ENCODE measurements around the gene RFT1.

The RFT1 gene

DNA sequence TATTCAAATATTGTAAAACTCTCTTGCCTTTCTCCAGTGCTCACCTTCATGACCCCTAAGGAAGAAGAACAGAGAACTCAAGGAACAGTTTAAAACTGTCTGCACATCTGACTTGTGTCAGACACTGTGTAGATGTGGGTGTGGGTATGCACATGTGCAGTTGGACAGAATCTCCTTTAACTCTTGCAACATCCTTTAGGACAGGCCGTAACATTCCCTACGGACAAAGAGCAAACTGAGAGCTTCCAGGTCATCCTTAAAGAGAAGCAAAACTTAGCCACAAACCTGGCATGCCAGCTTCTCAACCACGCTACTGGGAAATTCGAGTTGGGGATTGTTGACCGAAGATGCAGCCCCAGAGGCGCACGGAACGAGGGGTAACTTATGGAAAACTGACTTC lies 80.2 kb downstream of the RFT1 start:
- H3K4me3 ChIP-seq (ENCODE audit: low read length in 2 of 2): no peak overlapping the region
- no peak overlapping the region for H3K9ac ChIP-seq (ENCODE audit: low read depth in 1 of 2, low read length in 2 of 2)

DNA sequence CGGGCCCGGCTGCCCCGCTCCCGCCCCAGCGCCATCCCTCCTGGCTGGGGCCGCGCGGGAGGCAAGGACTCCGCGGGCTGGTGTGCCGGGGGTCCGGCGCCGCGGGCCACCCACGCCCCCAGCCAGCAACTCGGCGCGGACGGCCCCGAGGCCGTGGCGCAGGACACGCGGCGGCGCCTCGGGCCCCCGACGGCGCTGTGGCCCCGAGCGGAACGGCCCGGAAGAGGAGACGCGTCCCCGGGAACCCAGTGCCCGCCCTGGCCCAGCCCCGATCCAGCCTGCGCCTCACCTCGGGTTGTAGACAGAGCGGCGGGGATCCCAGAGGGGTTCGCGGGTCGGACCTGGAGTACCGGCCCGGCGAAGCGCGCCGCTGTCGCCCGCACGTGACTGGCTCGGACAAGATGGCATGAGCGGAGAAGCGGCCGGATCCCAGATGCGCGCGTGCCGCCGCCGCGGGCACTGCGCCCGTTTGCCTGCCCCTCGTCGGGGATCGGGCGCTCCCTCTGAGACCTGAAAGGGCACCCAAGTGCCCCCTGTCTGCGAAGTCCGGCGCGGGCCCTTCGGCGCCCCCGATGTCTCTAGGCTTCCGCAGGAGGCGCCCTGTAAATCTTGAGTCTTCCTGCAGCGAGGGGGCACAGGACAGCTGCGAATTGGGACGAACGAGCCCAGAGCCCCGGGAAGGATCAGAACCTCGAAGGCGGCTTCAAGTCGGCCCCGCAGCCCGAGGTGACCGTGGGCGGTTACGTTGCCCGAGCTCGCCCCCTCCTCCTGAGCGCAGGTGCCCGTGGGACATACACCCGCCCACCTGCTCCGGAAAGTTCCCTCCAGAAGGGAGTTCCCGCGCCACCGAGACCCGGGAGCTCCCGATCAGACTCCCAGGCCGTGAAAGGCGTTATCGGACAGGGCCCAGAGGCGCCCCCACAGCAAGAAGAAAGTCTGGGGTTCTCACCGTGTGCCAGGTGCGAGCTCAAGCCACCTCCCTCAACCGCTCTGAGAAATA lies 83.8 kb downstream of the RFT1 start:
- Histone ChIP-seq H3K4me1 (ENCODE audit: control insufficient read depth in 2 of 2, insufficient read depth in 2 of 2, low read length in 2 of 2) (peaks cover 11 to 14% of the 10 kb centered on the region in 2 donors), H3K27me3 (ENCODE audit: control insufficient read depth in 2 of 2, insufficient read depth in 2 of 2, low read length in 2 of 2) (no peaks in the 10 kb centered on the region), H3K9ac (ENCODE audit: low read depth in 1 of 2, low read length in 2 of 2) (peak overlapping the region; percentile 60 to 81), H3K9me3 (ENCODE audit: control insufficient read depth in 2 of 2, low read length in 2 of 2) (no peaks in the 10 kb centered on the region), H3K36me3 (ENCODE audit: control insufficient read depth in 2 of 2, insufficient read depth in 2 of 2, low read length in 2 of 2) (no peaks in the 10 kb centered on the region), H3K27ac (ENCODE audit: low read depth in 2 of 2, low read length in 2 of 2) (peak overlapping the region; percentile 89 to 91), H3K4me3 (ENCODE audit: low read length in 2 of 2) (peak overlapping the region; percentile 69 to 89)

More for the DNA sequence above, 80.2 kb downstream of the RFT1 start:
- Histone ChIP-seq H3K9me3 (ENCODE audit: control insufficient read depth in 2 of 2, low read length in 2 of 2) (no peaks in the 10 kb centered on the region), H3K36me3 (ENCODE audit: control insufficient read depth in 2 of 2, insufficient read depth in 2 of 2, low read length in 2 of 2) (no peaks in the 10 kb centered on the region), H3K27ac (ENCODE audit: low read depth in 2 of 2, low read length in 2 of 2) (no peak overlapping the region), H3K27me3 (ENCODE audit: control insufficient read depth in 2 of 2, insufficient read depth in 2 of 2, low read length in 2 of 2) (no peaks in the 10 kb centered on the region), H3K4me1 (ENCODE audit: control insufficient read depth in 2 of 2, insufficient read depth in 2 of 2, low read length in 2 of 2) (peaks cover 4 to 5% of the 10 kb centered on the region in 2 donors)

DNA sequence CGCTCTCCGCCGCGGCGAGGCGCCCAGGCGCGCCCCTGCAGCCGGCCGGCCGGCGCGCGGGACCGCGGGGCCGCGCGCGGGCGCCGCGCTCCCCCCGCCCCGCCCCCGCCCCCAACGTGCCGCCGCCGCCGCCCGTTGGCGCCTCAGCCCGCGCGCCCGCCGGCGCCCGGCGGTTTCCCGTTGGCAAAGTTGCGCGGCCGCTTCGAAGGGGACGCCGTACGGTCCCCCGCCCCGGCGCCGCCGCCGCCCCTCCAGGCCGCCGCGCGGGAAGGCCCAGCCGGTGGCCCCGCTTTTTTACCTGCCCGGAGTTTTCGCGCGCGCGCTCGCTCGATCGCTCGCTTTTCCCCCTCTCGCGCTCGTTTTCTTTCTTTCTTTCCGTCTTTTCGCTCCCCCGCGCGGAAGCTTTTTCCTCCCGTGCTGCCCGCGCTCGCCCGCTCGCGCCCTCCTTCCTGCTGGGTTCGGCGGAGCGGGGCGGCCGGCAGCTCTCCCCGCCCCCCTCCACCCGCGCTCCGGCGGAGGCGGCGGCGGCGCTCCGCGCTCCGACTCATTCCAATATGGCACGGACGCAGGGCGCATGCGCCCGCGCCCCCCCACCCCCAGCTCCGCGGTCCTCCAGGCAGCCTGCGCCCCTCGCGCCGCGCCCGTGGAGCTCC lies 84.6 kb downstream of the RFT1 start, which contains the start of gene SFMBT1:
Gene SFMBT1, minus strand, starts transcription at position 556 of the 653 bp plus-strand sequence. CDS start 76,945 bp downstream, outside the sequence.
- H3K9me3 ChIP-seq (ENCODE audit: control insufficient read depth in 2 of 2, low read length in 2 of 2): no peaks in the 10 kb centered on the region
- peak within 1 kb of the TSS; percentile 81 to 82 for H3K9ac ChIP-seq (ENCODE audit: low read depth in 1 of 2, low read length in 2 of 2)
- H3K4me1 ChIP-seq (ENCODE audit: control insufficient read depth in 2 of 2, insufficient read depth in 2 of 2, low read length in 2 of 2): peaks cover 11 to 14% of the 10 kb centered on the region in 2 donors
- peak within 1 kb of the TSS; percentile 89 to 91 for H3K27ac ChIP-seq (ENCODE audit: low read depth in 2 of 2, low read length in 2 of 2)
- H3K27me3 ChIP-seq (ENCODE audit: control insufficient read depth in 2 of 2, insufficient read depth in 2 of 2, low read length in 2 of 2): no peaks in the 10 kb centered on the region
- no peaks in the 10 kb centered on the region for H3K36me3 ChIP-seq (ENCODE audit: control insufficient read depth in 2 of 2, insufficient read depth in 2 of 2, low read length in 2 of 2)
- peak within 1 kb of the TSS; percentile 87 to 89 for H3K4me3 ChIP-seq (ENCODE audit: low read length in 2 of 2)

DNA sequence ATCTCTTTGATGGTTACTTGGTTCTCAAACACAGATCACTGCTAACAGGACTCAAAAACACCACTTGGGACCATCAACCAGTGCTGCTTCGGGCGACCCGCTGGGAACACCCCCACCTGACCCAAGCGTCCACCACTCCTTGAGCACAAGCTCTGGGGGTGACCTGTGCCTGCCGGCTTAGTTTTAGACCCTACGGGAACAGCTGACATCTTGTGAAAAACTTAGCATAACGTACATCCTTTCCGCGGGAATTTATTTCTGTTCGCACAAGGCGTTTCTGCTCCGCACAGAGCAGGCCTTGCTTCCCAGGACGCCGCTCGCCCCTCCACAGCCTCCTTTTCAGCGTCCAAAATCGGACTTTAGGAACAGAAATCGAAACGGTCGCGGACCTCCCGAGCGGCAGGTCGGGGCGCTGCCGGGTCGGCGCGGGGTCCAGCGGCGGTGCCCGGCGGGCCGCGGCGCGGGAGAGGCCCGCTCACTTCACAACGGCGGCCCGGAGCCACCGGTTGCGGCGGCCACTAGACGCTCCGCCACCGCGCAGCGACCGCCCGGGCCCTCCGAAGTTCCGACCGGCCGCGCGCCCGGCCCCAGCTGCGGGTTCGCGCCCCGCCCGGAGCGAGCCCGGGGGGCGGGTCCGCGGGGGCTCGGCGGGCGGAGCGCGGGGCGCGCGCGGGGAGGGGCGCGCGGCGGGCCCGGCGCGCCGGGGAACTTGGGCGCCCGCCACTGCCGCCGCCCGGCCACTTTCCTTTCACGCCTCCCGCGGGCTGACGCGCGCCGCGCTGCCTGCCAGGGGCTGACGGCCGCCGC lies 85.3 kb downstream of the RFT1 start:
- Histone ChIP-seq H3K4me1 (ENCODE audit: control insufficient read depth in 2 of 2, insufficient read depth in 2 of 2, low read length in 2 of 2) (peaks cover 14 to 18% of the 10 kb centered on the region in 2 donors), H3K9me3 (ENCODE audit: control insufficient read depth in 2 of 2, low read length in 2 of 2) (no peaks in the 10 kb centered on the region), H3K27ac (ENCODE audit: low read depth in 2 of 2, low read length in 2 of 2) (peak overlapping the region; percentile 87 to 89), H3K4me3 (ENCODE audit: low read length in 2 of 2) (peak overlapping the region; percentile 59 to 87), H3K9ac (ENCODE audit: low read depth in 1 of 2, low read length in 2 of 2) (peak overlapping the region; percentile 81 to 82), H3K36me3 (ENCODE audit: control insufficient read depth in 2 of 2, insufficient read depth in 2 of 2, low read length in 2 of 2) (no peaks in the 10 kb centered on the region), H3K27me3 (ENCODE audit: control insufficient read depth in 2 of 2, insufficient read depth in 2 of 2, low read length in 2 of 2) (no peaks in the 10 kb centered on the region)

DNA sequence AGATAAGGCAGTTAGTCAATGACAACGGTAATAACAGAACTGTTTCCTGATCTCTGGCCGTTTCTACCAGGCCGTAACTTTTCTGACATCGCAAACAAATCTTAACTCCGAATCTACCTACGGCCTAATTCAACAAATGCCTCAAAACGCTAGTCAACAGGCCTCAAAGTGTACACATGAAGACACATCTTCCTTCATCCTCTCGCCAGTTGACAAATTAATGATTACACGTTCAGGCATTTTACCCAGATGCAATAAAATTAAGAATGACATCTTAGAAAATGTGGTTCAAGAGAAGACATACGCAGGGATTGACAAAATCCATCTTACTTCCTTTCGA lies 85.9 kb downstream of the RFT1 start:
- Histone ChIP-seq H3K36me3 (ENCODE audit: control insufficient read depth in 2 of 2, insufficient read depth in 2 of 2, low read length in 2 of 2) (no peaks in the 10 kb centered on the region), H3K27ac (ENCODE audit: low read depth in 2 of 2, low read length in 2 of 2) (peak overlapping the region; percentile 87 to 89), H3K9ac (ENCODE audit: low read depth in 1 of 2, low read length in 2 of 2) (peak overlapping the region; percentile 81 to 82)

DNA sequence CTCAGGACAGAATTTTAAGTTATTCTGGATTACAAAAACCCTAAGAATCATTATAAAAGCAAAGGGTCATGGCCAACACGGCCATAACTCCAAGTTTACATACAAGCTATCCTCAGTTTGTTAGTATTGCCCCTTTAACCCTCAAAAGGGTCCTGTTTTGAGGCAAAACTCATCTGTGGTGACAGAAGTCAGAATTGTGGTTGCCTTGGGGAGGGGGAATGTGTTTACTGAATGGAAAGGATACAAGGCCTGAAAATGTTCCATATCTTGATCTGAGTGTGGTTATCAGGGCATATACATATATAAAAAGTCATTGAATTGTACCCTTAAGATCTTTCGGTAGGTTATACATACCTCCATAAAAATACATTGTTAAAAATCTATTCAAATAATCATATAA lies 86.5 kb downstream of the RFT1 start:
- no peak overlapping the region for H3K9ac ChIP-seq (ENCODE audit: low read depth in 1 of 2, low read length in 2 of 2)
- H3K4me1 ChIP-seq (ENCODE audit: control insufficient read depth in 2 of 2, insufficient read depth in 2 of 2, low read length in 2 of 2): peaks cover 14 to 18% of the 10 kb centered on the region in 2 donors
- no peaks in the 10 kb centered on the region for H3K27me3 ChIP-seq (ENCODE audit: control insufficient read depth in 2 of 2, insufficient read depth in 2 of 2, low read length in 2 of 2)
- H3K4me3 ChIP-seq (ENCODE audit: low read length in 2 of 2): peak overlapping the region in 1 of 2 donors; percentile 87
- no peaks in the 10 kb centered on the region for H3K36me3 ChIP-seq (ENCODE audit: control insufficient read depth in 2 of 2, insufficient read depth in 2 of 2, low read length in 2 of 2)
- H3K9me3 ChIP-seq (ENCODE audit: control insufficient read depth in 2 of 2, low read length in 2 of 2): no peaks in the 10 kb centered on the region
- H3K27ac ChIP-seq (ENCODE audit: low read depth in 2 of 2, low read length in 2 of 2): no peak overlapping the region

More for the DNA sequence above, 85.9 kb downstream of the RFT1 start:
- H3K4me3 ChIP-seq (ENCODE audit: low read length in 2 of 2): peak overlapping the region; percentile 59 to 87
- peaks cover 14 to 18% of the 10 kb centered on the region in 2 donors for H3K4me1 ChIP-seq (ENCODE audit: control insufficient read depth in 2 of 2, insufficient read depth in 2 of 2, low read length in 2 of 2)
- H3K9me3 ChIP-seq (ENCODE audit: control insufficient read depth in 2 of 2, low read length in 2 of 2): no peaks in the 10 kb centered on the region
- no peaks in the 10 kb centered on the region for H3K27me3 ChIP-seq (ENCODE audit: control insufficient read depth in 2 of 2, insufficient read depth in 2 of 2, low read length in 2 of 2)

DNA sequence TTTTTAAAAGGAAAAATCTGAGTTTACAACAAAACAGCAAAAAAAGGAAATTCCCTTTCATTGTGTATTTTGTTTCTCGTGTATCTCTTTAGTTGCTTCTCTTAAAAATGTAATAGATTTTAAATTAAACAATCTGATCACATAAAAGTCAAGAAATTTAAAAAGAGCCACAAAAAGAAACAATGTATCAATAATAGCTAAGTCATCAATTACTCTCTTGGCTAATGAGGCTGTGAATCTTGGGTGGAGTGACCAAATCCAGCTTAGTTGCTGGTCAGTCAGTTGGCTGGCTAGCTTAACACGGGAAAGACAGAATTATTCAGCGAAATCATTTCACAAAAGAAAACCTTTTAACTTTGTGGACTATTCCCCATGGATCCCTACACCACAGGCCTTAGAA lies 87.6 kb downstream of the RFT1 start:
- Histone ChIP-seq H3K4me3 (ENCODE audit: low read length in 2 of 2) (no peak overlapping the region), H3K36me3 (ENCODE audit: control insufficient read depth in 2 of 2, insufficient read depth in 2 of 2, low read length in 2 of 2) (no peaks in the 10 kb centered on the region), H3K4me1 (ENCODE audit: control insufficient read depth in 2 of 2, insufficient read depth in 2 of 2, low read length in 2 of 2) (peaks cover 14 to 18% of the 10 kb centered on the region in 2 donors), H3K27ac (ENCODE audit: low read depth in 2 of 2, low read length in 2 of 2) (no peak overlapping the region), H3K9me3 (ENCODE audit: control insufficient read depth in 2 of 2, low read length in 2 of 2) (no peaks in the 10 kb centered on the region), H3K9ac (ENCODE audit: low read depth in 1 of 2, low read length in 2 of 2) (no peak overlapping the region), H3K27me3 (ENCODE audit: control insufficient read depth in 2 of 2, insufficient read depth in 2 of 2, low read length in 2 of 2) (no peaks in the 10 kb centered on the region)

DNA sequence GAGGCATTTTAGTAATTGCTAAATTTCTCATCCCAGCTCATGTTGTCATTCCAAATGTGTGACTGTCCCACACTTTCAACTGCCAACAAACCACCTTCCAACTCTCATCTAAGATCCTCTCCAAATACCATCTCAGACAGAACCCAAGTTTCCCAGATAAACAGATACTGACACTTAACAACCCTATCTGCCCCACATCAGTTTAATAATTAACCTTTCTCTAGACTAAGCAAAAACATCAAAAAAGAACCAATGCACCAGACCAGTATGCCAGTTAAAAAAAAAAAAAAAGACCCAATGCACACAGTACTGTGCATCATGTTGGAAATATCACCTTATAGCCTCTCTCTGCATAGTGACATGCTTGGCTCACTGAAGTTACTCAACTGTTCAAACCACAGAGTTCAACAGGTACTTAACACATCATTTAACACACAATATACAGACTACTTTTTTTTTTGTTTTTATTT lies 89.8 kb downstream of the RFT1 start:
- no peak overlapping the region for H3K27ac ChIP-seq (ENCODE audit: low read depth in 2 of 2, low read length in 2 of 2)

DNA sequence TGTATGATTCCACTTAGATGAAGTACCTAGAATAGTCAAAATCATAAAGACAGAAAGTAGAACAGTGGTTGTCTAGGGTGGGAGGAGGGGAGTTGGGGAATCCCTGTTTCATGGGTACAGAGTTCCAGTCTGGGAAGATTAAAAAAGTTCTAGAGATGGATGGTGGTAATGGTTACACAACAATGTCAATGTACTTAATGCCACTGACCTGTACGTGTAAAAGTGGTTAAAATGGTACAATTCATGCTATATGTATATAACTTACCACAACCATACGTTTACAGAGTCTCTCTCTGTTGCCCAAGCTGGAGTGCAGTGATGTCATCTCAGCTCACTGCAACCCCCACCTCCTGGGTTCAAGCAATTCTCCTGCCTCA lies 90.9 kb downstream of the RFT1 start:
- Histone ChIP-seq H3K27ac (ENCODE audit: low read depth in 2 of 2, low read length in 2 of 2) (no peak overlapping the region), H3K4me3 (ENCODE audit: low read length in 2 of 2) (no peak overlapping the region), H3K9me3 (ENCODE audit: control insufficient read depth in 2 of 2, low read length in 2 of 2) (no peaks in the 10 kb centered on the region), H3K4me1 (ENCODE audit: control insufficient read depth in 2 of 2, insufficient read depth in 2 of 2, low read length in 2 of 2) (peaks cover 9 to 17% of the 10 kb centered on the region in 2 donors), H3K9ac (ENCODE audit: low read depth in 1 of 2, low read length in 2 of 2) (no peak overlapping the region), H3K36me3 (ENCODE audit: control insufficient read depth in 2 of 2, insufficient read depth in 2 of 2, low read length in 2 of 2) (no peaks in the 10 kb centered on the region), H3K27me3 (ENCODE audit: control insufficient read depth in 2 of 2, insufficient read depth in 2 of 2, low read length in 2 of 2) (no peaks in the 10 kb centered on the region)

More for the DNA sequence above, 89.8 kb downstream of the RFT1 start:
- Histone ChIP-seq H3K27me3 (ENCODE audit: control insufficient read depth in 2 of 2, insufficient read depth in 2 of 2, low read length in 2 of 2) (no peaks in the 10 kb centered on the region), H3K9me3 (ENCODE audit: control insufficient read depth in 2 of 2, low read length in 2 of 2) (no peaks in the 10 kb centered on the region), H3K4me1 (ENCODE audit: control insufficient read depth in 2 of 2, insufficient read depth in 2 of 2, low read length in 2 of 2) (peaks cover 9 to 14% of the 10 kb centered on the region in 2 donors), H3K36me3 (ENCODE audit: control insufficient read depth in 2 of 2, insufficient read depth in 2 of 2, low read length in 2 of 2) (no peaks in the 10 kb centered on the region), H3K9ac (ENCODE audit: low read depth in 1 of 2, low read length in 2 of 2) (no peak overlapping the region), H3K4me3 (ENCODE audit: low read length in 2 of 2) (no peak overlapping the region)
